ENCODE results near the gene PRKN.

Gene PRKN

DNA sequence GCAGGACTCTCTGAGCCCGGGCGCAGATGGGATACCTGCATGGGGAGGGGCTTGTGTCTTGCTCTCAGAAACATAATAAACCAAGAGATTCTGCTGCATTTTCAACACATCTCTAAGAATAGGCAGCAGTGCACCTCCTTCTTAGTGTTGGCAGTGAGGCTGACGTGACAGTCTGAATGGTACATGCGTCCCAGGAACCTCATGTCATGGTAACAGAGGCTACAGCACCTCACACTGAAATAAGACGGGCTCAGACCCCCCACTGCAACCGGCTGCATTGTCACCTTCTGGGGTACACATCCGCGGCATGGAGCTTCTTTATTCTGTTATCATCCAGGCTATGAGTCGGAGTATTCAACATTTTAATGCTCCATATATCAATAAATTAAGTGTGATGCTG is 1056.4 kb downstream of the PRKN start:
- Mint-ChIP-seq H3K27ac (no peak overlapping the region), H3K4me3 (no peak overlapping the region), H3K4me1 (ENCODE audit: low read depth) (no peaks in the 10 kb centered on the region), H3K27me3 (no peaks in the 10 kb centered on the region), H3K9me3 (no peaks in the 10 kb centered on the region), H3K36me3 (ENCODE audit: low read depth) (no peaks in the 10 kb centered on the region)
- DNase-seq = no peak

GRCh38 chr6:161668665-161669064 is 1058.9 kb downstream of the PRKN start:
- DNase-seq = no peak
- Mint-ChIP-seq H3K36me3 (ENCODE audit: low read depth) (no peaks in the 10 kb centered on the region), H3K27me3 (no peaks in the 10 kb centered on the region), H3K9me3 (no peaks in the 10 kb centered on the region), H3K4me1 (ENCODE audit: low read depth) (no peaks in the 10 kb centered on the region), H3K4me3 (no peak overlapping the region), H3K27ac (no peak overlapping the region)

GRCh38 chr6:161667957-161668356 is 1059.6 kb downstream of the PRKN start:
- no peak for DNase-seq
- H3K27me3 Mint-ChIP-seq = no peaks in the 10 kb centered on the region
- peaks cover 3% of the 10 kb centered on the region for H3K9me3 Mint-ChIP-seq
- H3K36me3 Mint-ChIP-seq (ENCODE audit: low read depth) = no peaks in the 10 kb centered on the region
- no peak overlapping the region for H3K27ac Mint-ChIP-seq
- H3K4me1 Mint-ChIP-seq (ENCODE audit: low read depth) = no peaks in the 10 kb centered on the region
- H3K4me3 Mint-ChIP-seq = no peak overlapping the region

- Mint-ChIP-seq H3K36me3 (ENCODE audit: low read depth) (no peaks in the 10 kb centered on the region), H3K27ac (no peak overlapping the region), H3K9me3 (peaks cover 13% of the 10 kb centered on the region), H3K4me1 (ENCODE audit: low read depth) (no peaks in the 10 kb centered on the region), H3K4me3 (no peak overlapping the region), H3K27me3 (no peaks in the 10 kb centered on the region)
- no peak for DNase-seq
Measured at GRCh38 chr6:161663682-161664081, 1063.9 kb downstream of the PRKN start.

DNA sequence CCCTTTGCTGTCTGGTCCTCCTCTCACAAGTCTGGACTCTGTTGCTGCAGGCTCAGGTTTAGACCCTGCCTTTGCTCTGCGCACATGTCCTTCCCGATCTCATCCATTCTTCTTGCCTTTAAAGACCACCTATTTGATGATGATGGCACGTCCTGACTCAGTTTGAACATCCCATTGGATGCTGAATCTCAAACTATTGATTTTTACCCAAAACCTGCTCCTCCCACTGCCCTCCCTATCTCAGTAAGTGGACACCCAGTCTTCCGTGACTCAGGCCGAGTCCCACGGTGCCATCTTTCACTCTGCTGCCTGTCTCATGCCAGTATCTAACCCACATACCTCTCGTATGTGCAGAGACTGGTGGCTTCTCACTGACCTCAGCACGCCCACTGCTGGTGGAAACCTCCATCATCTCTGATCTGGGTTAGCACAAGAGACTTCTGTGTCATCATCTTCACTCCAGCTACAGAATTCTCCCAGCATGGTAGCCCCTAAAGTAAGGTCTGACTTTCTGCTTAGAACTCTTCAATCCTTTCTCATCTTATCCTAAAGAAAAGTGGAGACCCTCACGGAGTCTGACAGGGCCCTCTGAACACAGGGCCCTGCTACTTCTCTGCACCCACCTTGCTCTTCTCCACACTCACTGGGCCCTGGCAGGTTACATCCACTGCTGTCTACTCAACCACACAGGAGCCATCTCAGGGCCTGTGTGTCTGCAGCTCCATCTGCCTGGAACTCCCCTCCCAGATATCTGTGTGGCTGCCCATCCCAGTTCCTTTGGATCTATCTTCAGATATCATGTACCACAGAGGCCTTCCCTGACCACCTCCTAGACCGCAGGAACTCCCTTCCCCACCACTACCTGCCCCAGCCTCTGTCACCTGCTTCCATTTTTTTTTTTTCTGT is 1066.6 kb downstream of the PRKN start:
- no peak overlapping the region for H3K27ac Mint-ChIP-seq
- H3K9me3 Mint-ChIP-seq = peaks cover 13% of the 10 kb centered on the region
- H3K36me3 Mint-ChIP-seq (ENCODE audit: low read depth) = no peaks in the 10 kb centered on the region
- H3K4me3 Mint-ChIP-seq = no peak overlapping the region
- no peak for DNase-seq
- no peaks in the 10 kb centered on the region for H3K4me1 Mint-ChIP-seq (ENCODE audit: low read depth)
- no peaks in the 10 kb centered on the region for H3K27me3 Mint-ChIP-seq

DNA sequence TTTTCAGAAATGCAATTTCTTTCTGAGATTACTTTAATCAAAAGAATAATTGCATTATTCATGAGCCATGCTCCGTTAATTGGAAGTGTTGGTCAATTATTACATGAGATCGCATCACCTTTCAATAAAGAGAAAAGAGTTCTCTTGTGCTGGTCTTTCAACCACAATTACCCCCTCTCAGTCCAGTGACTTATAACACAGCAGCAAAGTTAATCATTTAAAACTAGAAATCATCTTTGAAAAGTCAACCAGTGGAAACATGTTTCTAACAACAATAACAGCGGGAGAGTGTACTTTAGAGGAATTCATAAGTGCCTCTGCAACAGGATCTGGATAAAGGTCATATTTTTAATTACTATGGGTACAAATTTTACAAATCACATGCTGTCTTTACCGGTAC is 1069.4 kb downstream of the PRKN start:
- Mint-ChIP-seq H3K9me3 (peaks cover 12% of the 10 kb centered on the region), H3K36me3 (ENCODE audit: low read depth) (no peaks in the 10 kb centered on the region), H3K27ac (no peak overlapping the region), H3K27me3 (no peaks in the 10 kb centered on the region), H3K4me1 (ENCODE audit: low read depth) (no peaks in the 10 kb centered on the region), H3K4me3 (no peak overlapping the region)
- no peak for DNase-seq

DNA sequence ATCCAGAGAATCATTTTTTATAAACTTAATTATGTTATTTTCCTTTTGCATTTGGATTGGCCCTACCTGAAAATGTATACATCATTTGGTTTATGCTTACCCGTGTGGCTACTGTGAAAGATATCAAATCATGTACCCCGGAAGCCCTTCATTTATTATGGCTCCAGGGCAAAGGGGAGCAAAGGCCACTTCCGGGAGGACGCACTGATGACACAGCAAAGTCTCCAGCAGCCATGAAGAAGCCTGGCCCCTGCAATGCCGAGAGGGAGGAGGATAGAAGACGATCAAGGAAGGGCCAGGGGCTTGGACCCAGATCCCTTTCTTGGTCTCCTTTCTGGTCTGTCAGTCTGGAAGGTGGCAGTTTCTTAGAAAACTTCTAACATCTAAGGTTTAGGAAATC is 1073.4 kb downstream of the PRKN start:
- Mint-ChIP-seq H3K9me3 (peaks cover 7% of the 10 kb centered on the region), H3K36me3 (ENCODE audit: low read depth) (no peaks in the 10 kb centered on the region), H3K27me3 (no peaks in the 10 kb centered on the region), H3K4me3 (no peak overlapping the region), H3K27ac (no peak overlapping the region), H3K4me1 (ENCODE audit: low read depth) (no peaks in the 10 kb centered on the region)
- no peak for DNase-seq

DNA sequence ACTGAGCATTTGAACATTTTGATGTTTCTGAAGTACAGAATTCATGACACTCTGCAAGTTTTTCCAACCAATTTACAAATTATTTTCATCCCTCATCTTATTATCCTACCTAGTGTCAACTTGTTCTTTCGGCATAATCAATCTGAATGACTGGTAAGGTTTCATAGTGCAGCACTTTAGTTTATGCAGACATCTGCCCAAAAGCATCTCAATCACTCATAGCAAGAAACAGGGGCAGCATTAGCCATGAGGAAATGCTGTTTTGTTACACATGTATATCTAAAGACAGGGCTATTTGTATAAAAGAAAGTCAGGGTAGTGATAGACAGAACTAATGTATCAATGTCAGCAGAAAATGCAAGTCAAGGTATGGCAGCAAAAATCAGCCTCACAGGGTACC is 1075.6 kb downstream of the PRKN start:
- Mint-ChIP-seq H3K4me3 (no peak overlapping the region), H3K27ac (no peak overlapping the region), H3K9me3 (peaks cover 7% of the 10 kb centered on the region), H3K27me3 (no peaks in the 10 kb centered on the region), H3K4me1 (ENCODE audit: low read depth) (no peaks in the 10 kb centered on the region), H3K36me3 (ENCODE audit: low read depth) (no peaks in the 10 kb centered on the region)
- no peak for DNase-seq

GRCh38 chr6:161649841-161650240 is 1077.7 kb downstream of the PRKN start:
- peaks cover 11% of the 10 kb centered on the region for H3K9me3 Mint-ChIP-seq
- DNase-seq = no peak
- H3K27ac Mint-ChIP-seq = no peak overlapping the region
- no peaks in the 10 kb centered on the region for H3K4me1 Mint-ChIP-seq (ENCODE audit: low read depth)
- H3K36me3 Mint-ChIP-seq (ENCODE audit: low read depth) = no peaks in the 10 kb centered on the region
- H3K4me3 Mint-ChIP-seq = no peak overlapping the region
- no peaks in the 10 kb centered on the region for H3K27me3 Mint-ChIP-seq

DNA sequence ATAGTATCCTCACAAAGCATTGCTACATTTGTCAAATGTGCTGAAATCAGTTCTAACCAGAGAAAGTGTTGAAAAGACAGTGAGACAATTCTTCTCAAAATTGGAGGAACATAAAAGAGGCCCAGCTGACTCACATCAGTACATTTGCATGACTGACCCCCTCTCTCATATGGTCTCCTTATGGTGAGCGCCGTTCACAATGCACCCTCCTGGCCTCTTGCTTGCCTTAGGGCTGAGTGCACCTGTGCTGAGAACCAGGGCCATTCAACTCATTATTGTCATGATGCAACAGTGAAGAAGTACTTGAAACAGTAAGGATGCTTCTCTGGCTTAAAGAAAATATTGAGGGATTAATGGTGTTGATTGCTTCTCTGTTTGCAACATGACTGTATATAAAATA is 1078.5 kb downstream of the PRKN start:
- Mint-ChIP-seq H3K4me3 (no peak overlapping the region), H3K9me3 (peaks cover 11% of the 10 kb centered on the region), H3K36me3 (ENCODE audit: low read depth) (no peaks in the 10 kb centered on the region), H3K27ac (no peak overlapping the region), H3K4me1 (ENCODE audit: low read depth) (no peaks in the 10 kb centered on the region), H3K27me3 (no peaks in the 10 kb centered on the region)
- no peak for DNase-seq

DNA sequence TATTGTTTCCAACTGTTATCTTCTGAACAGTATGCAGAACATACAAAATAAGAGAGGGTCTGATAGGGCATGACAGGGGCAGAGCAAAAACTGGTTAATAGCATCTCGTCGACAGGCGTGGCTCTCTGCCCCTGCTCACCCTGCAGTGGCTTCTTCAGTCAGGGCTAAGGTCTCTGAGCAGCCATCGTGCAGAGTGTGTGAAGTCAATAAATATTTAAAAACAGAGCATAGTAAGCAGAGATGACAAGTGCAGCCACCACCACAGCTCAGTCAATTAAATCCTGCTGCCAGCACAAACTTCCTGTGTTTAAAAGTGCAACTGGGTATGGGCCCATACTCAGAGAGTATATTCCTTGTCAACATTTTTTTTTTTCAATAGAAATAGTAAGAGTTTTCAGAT is 1080.3 kb downstream of the PRKN start:
- H3K27ac Mint-ChIP-seq = no peak overlapping the region
- no peaks in the 10 kb centered on the region for H3K36me3 Mint-ChIP-seq (ENCODE audit: low read depth)
- peaks cover 11% of the 10 kb centered on the region for H3K9me3 Mint-ChIP-seq
- no peak overlapping the region for H3K4me3 Mint-ChIP-seq
- no peak for DNase-seq
- no peaks in the 10 kb centered on the region for H3K4me1 Mint-ChIP-seq (ENCODE audit: low read depth)
- H3K27me3 Mint-ChIP-seq = no peaks in the 10 kb centered on the region

GRCh38 chr6:161644521-161644920 is 1083.0 kb downstream of the PRKN start:
- peaks cover 6% of the 10 kb centered on the region for H3K27me3 Mint-ChIP-seq
- no peak overlapping the region for H3K27ac Mint-ChIP-seq
- H3K4me1 Mint-ChIP-seq (ENCODE audit: low read depth) = no peaks in the 10 kb centered on the region
- no peak overlapping the region for H3K4me3 Mint-ChIP-seq
- no peak for DNase-seq
- peaks cover 4% of the 10 kb centered on the region for H3K9me3 Mint-ChIP-seq
- H3K36me3 Mint-ChIP-seq (ENCODE audit: low read depth) = no peaks in the 10 kb centered on the region

DNA sequence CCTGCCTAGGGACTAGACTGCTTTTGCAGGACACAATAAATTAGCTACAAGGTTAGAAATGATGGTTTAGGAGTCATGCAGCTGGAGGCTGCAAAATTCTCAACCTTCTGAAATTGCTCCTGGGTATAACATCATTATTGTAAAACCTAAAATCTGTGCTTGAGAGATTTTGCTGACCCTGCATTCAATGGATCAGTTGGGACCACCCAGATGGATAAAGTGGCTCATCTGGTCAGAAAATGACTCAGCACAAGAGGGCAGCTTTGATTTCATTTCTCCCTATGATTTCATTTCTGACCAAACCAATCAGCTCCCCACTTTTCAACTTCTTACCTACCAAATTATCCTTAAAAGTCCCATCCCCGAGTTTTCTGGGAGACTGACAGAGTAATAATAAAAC is 1086.4 kb downstream of the PRKN start:
- Mint-ChIP-seq H3K27me3 (peaks cover 6% of the 10 kb centered on the region), H3K36me3 (ENCODE audit: low read depth) (no peaks in the 10 kb centered on the region), H3K9me3 (peaks cover 6% of the 10 kb centered on the region), H3K4me3 (no peak overlapping the region), H3K27ac (no peak overlapping the region), H3K4me1 (ENCODE audit: low read depth) (no peaks in the 10 kb centered on the region)
- DNase-seq = no peak

- peaks cover 6% of the 10 kb centered on the region for H3K27me3 Mint-ChIP-seq
- no peak for DNase-seq
- no peak overlapping the region for H3K4me3 Mint-ChIP-seq
- peaks cover 2% of the 10 kb centered on the region for H3K9me3 Mint-ChIP-seq
- H3K4me1 Mint-ChIP-seq (ENCODE audit: low read depth) = no peaks in the 10 kb centered on the region
- no peaks in the 10 kb centered on the region for H3K36me3 Mint-ChIP-seq (ENCODE audit: low read depth)
- no peak overlapping the region for H3K27ac Mint-ChIP-seq
Measured at GRCh38 chr6:161639772-161640171, 1087.8 kb downstream of the PRKN start.

DNA sequence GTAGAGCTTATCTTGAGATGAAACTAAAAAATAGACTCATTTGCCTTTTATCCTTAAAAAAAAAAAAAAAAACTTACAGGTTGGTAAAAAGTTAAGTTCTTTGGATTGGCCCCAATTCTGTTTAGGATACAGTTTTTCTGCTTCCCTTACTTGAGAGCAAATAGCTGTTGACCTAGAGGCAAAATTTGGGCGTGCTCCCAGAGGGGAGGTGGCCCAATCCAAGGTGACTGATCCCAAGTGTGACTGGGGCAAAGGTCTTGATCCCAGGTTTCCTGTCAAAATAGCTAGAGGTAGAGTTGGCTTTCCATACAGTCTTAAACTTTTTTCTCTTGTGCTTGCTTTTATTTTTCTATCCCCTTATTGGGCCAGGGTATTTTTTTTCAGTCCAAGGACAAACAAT is 1089.9 kb downstream of the PRKN start:
- Mint-ChIP-seq H3K36me3 (ENCODE audit: low read depth) (no peaks in the 10 kb centered on the region), H3K27ac (no peak overlapping the region), H3K27me3 (peaks cover 6% of the 10 kb centered on the region), H3K4me3 (no peak overlapping the region), H3K4me1 (ENCODE audit: low read depth) (no peaks in the 10 kb centered on the region), H3K9me3 (peaks cover 5% of the 10 kb centered on the region)
- no peak for DNase-seq
